Loucy (cell line): ENCODE data around the gene MAPT.

Experiments used
- EZH2phosphoT487 ChIP-seq: fragments of 200-600 bp; IDR thresholded peaks from 2 replicates; pipeline ENCODE4 v1.6.1; 2018; ENCODE audit warnings: antibody characterized with exemption, mild to moderate bottlenecking, moderate library complexity, borderline replicate concordance
- TF ChIP-seq, protein P1 (sequence below): fragments of 200-600 bp; sonication (generic); conservative IDR thresholded peaks from 2 replicates; pipeline ENCODE4 v1.5.1; 2014; ENCODE audit warnings: mild to moderate bottlenecking, antibody characterized with exemption, low read length

DNA sequence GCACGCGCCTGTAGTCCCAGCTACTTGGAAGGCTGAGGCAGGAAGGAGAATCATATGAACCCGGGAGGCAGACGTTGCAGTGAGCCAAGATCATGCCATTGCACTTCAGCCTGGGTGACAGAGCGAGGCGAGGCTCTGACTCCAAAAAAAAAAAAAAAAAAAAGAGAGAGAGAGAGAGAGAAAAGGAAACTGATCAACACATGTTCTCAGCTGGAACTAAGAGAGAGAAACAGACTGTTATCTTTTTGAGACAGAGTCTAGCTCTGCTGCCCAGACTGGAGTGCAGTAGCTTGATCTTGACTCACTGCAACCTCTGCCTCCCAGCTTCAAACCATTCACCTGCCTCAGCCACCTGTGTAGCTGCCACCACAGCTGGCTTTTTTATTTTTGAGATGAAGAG is 165.1 kb downstream of the MAPT start:
- TF ChIP-seq, protein P1, sequence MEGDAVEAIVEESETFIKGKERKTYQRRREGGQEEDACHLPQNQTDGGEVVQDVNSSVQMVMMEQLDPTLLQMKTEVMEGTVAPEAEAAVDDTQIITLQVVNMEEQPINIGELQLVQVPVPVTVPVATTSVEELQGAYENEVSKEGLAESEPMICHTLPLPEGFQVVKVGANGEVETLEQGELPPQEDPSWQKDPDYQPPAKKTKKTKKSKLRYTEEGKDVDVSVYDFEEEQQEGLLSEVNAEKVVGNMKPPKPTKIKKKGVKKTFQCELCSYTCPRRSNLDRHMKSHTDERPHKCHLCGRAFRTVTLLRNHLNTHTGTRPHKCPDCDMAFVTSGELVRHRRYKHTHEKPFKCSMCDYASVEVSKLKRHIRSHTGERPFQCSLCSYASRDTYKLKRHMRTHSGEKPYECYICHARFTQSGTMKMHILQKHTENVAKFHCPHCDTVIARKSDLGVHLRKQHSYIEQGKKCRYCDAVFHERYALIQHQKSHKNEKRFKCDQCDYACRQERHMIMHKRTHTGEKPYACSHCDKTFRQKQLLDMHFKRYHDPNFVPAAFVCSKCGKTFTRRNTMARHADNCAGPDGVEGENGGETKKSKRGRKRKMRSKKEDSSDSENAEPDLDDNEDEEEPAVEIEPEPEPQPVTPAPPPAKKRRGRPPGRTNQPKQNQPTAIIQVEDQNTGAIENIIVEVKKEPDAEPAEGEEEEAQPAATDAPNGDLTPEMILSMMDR: no peak
- TF ChIP-seq EZH2phosphoT487: no peak
